Breast epithelium (tissue), 4 donors: ENCODE results near the gene ZNF282. TPM values are rescaled to one million over a fixed set of nuclear protein-coding genes. Genes with fewer than 3 reads are reported as not detected.
A peak's percentile ranks its signal among the peaks of the same experiment; 100 is the strongest.

ENCODE experiments used
- DNase-seq, 2 donors: peaks; one replicate each; pipeline ENCODE4 v3.0.0-alpha.2; 2019; ENCODE audit warnings: low spot score in 2 of 2
- H3K27ac ChIP-seq, 2 donors: fragments of 200-600 bp; sonication (generic) in 1 of 2; one replicate each; pipeline ENCODE4 v1.5.1; 2016 to 2019; ENCODE audit warnings: mild to moderate bottlenecking in 1 of 2
- H3K27me3 ChIP-seq, 2 donors: fragments of 200-600 bp; sonication (generic) in 1 of 2; one replicate each; pipeline versions ENCODE4 v1.5.1 to v1.6.0; 2017 to 2019; ENCODE audit warnings: control low read depth in 1 of 2, mild to moderate bottlenecking in 1 of 2
- H3K36me3 ChIP-seq: fragments of 200-600 bp; one replicate; pipeline ENCODE4 v1.5.1; 2019
- H3K4me1 ChIP-seq, 2 donors: fragments of 200-600 bp; sonication (generic); one replicate each; pipeline ENCODE4 v1.5.1; 2016 to 2019; ENCODE audit warnings: control low read depth in 1 of 2
- H3K4me3 ChIP-seq, 3 donors: fragments of 200-600 bp; sonication (generic); 1 replicate in 2 of 3; 2 replicates in 1 of 3; pipeline ENCODE4 v1.5.1; 2016 to 2019; ENCODE audit warnings: mild to moderate bottlenecking in 3 of 3, moderate library complexity in 2 of 3
- H3K9me3 ChIP-seq, 2 donors: fragments of 200-600 bp; sonication (generic) in 1 of 2; one replicate each; pipeline ENCODE4 v1.5.1; 2016 to 2019; ENCODE audit warnings: control low read depth in 1 of 2
- POLR2A ChIP-seq: fragments of 450-650 bp; IDR thresholded peaks from one replicate; pipeline ENCODE4 v1.6.1; 2016; ENCODE audit warnings: antibody characterized with exemption, mild to moderate bottlenecking, moderate library complexity
- POLR2AphosphoS5 ChIP-seq, 3 donors: sonication (generic); formaldehyde crosslinking; IDR thresholded peaks; one replicate each; pipeline ENCODE4 v1.6.1; 2017; ENCODE audit warnings: antibody characterized with exemption in 3 of 3
- intact Hi-C: fragments of 100-400 bp; cut with DNase I; formaldehyde crosslinking; loops from one replicate; pipeline ENCODE4 v1.15.1; 2023; ENCODE audit warnings: low total_unique reads
- total RNA-seq, 3 donors: library from RNA; depleted of rRNA; stranded (reverse); fragments of >200 nt; gene quantifications; one replicate each; pipeline ENCODE4 v1.1.0, GENCODE V29; 2016
- TF ChIP-seq, protein P1 (sequence below), 3 donors: fragments of 450-650 bp; IDR thresholded peaks; one replicate each; pipeline ENCODE4 v1.5.1; 2016 to 2017; ENCODE audit warnings: antibody characterized with exemption in 3 of 3, mild to moderate bottlenecking in 3 of 3, moderate library complexity in 3 of 3

ZNF282 gene
- total RNA-seq, 3 donors from 2014 or later: 13.0 to 19.2 (median 17.4) TPM

DNA sequence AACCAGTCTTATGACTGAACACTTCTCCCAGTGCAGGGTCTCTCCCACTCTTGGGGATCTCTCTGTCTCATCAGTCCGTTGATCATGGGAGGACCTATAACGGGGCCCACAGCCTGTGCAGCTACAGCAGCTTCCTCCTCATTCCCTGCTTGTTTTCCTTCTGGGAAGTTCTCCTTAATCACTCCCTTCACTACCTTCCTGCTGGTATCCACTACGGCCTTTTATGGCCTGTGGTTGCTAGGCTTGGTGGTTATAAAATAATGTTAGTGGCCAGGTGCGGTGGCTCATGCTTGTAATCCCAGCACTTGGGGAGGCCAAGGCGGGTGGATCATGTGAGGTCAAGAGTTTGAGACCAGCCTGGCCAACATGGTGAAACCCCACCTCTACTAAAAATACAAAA is 3.5 kb upstream of the ZNF282 start:
- no peaks in the 10 kb centered on the region for H3K36me3 ChIP-seq
- intact Hi-C loops: no loop called here
- no peak overlapping the region for H3K4me3 ChIP-seq
- H3K4me1 ChIP-seq: peaks cover 6% of the 10 kb centered on the region in 2 donors
- H3K27ac ChIP-seq: no peak overlapping the region
- TF ChIP-seq, protein P1, sequence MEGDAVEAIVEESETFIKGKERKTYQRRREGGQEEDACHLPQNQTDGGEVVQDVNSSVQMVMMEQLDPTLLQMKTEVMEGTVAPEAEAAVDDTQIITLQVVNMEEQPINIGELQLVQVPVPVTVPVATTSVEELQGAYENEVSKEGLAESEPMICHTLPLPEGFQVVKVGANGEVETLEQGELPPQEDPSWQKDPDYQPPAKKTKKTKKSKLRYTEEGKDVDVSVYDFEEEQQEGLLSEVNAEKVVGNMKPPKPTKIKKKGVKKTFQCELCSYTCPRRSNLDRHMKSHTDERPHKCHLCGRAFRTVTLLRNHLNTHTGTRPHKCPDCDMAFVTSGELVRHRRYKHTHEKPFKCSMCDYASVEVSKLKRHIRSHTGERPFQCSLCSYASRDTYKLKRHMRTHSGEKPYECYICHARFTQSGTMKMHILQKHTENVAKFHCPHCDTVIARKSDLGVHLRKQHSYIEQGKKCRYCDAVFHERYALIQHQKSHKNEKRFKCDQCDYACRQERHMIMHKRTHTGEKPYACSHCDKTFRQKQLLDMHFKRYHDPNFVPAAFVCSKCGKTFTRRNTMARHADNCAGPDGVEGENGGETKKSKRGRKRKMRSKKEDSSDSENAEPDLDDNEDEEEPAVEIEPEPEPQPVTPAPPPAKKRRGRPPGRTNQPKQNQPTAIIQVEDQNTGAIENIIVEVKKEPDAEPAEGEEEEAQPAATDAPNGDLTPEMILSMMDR (IDR thresholded peaks at IDR 0.05): no peak
- no peak for TF ChIP-seq POLR2A
- no peak for TF ChIP-seq POLR2AphosphoS5 (IDR thresholded peaks at IDR 0.05)
- no peaks in the 10 kb centered on the region for H3K9me3 ChIP-seq
- no peaks in the 10 kb centered on the region for H3K27me3 ChIP-seq
- DNase-seq: no peak

DNA sequence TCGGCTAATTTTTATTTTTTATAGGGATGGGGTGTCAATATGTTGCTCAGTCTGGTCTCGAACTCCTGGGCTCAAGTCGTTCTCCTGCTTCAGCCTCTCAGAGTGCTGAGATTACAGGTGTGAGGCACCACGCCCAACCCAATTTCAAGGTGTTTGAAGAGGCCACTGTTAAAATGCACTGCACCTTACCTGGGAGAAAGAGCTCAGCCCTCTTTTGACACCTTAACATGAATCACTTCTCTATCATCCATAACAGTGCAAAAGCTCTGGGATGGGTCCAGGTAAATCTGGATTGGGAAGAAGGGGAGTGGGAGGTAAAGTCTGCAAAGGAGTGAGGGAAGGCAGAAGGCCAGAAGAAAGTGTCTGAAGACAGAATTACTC is 557 bp upstream of the ZNF282 start:
- intact Hi-C loops: no loop called here
- H3K36me3 ChIP-seq: peaks cover 9% of the 10 kb centered on the region
- H3K27me3 ChIP-seq: no peaks in the 10 kb centered on the region
- H3K4me3 ChIP-seq: peak overlapping the region; percentile 73 to 83 (median 74)
- DNase-seq: no peak
- TF ChIP-seq, protein P1 (IDR thresholded peaks at IDR 0.05): no peak
- TF ChIP-seq POLR2AphosphoS5 (IDR thresholded peaks at IDR 0.05) (no peak), POLR2A (no peak)
- H3K9me3 ChIP-seq: no peaks in the 10 kb centered on the region
- H3K4me1 ChIP-seq: peaks cover 6 to 9% of the 10 kb centered on the region in 2 donors
- H3K27ac ChIP-seq: peak overlapping the region; percentile 83 to 93

DNA sequence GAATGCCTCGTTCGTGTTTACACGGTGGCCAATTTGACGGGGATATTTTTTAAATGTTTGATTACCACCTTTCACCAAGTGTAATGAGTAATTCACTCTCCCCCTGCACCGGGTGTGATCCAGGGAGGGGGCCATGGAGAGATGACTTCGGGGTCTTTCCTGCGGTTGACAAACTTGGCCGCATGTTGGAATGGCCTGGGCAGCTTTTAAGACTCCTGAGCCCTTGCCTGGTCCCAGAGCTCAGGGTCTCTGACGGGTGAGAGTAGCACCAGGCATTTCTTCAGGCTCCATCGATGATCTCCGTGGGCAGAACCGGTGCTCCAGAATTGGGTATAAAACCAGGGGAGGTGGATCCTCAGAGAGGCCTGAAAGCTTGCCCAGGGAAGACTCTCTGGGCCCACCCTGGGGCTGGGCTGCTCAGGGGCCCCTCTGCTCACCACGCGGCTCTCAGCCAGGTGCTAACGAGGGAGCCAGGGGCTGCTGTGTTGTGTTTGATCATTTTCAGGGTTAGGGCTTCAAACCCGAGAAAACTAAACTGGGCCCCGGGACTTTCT is 882 bp downstream of the ZNF282 start:
- H3K9me3 ChIP-seq: no peaks in the 10 kb centered on the region
- no peaks in the 10 kb centered on the region for H3K27me3 ChIP-seq
- intact Hi-C loops: no loop called here
- H3K4me3 ChIP-seq: peak overlapping the region; percentile 73 to 83 (median 74)
- TF ChIP-seq POLR2AphosphoS5 (IDR thresholded peaks at IDR 0.05): no peak
- H3K4me1 ChIP-seq: peaks cover 6 to 9% of the 10 kb centered on the region in 2 donors
- peaks cover 9% of the 10 kb centered on the region for H3K36me3 ChIP-seq
- no peak for DNase-seq
- H3K27ac ChIP-seq: peak overlapping the region; percentile 83 to 93

DNA sequence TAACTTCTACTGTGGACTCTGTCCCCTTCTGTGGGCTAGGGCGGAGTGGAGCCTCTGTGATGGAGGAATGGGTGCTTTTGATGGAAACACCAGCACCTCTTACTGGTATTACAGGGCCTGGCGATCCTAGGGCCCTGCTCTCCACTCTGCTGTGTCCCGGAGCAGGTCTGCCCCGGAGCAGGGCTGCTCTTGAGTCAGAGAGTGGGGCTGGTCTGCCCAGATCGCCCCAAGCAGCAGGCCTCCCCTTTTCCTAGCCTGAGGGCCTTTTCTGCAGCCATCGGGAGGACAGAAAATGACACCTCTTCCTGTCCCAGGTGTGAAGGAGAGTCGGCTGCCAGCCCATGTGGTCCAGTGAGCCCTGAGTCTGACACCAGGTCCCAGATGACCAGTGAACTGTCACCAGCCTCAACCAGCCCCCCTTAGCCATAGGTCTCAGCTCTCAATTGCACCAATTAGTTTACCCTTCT is 1.4 kb downstream of the ZNF282 start:
- TF ChIP-seq POLR2A: no peak
- TF ChIP-seq, protein P1 (IDR thresholded peaks at IDR 0.05): no peak
- no peak for TF ChIP-seq POLR2AphosphoS5 (IDR thresholded peaks at IDR 0.05)
- DNase-seq: no peak
- Histone ChIP-seq H3K27ac (peak overlapping the region; percentile 83 to 93), H3K9me3 (no peaks in the 10 kb centered on the region), H3K27me3 (no peaks in the 10 kb centered on the region), H3K4me1 (peaks cover 6 to 9% of the 10 kb centered on the region in 2 donors), H3K4me3 (peak overlapping the region; percentile 73 to 83 (median 74)), H3K36me3 (peaks cover 9% of the 10 kb centered on the region)
- intact Hi-C loops: no loop called here

DNA sequence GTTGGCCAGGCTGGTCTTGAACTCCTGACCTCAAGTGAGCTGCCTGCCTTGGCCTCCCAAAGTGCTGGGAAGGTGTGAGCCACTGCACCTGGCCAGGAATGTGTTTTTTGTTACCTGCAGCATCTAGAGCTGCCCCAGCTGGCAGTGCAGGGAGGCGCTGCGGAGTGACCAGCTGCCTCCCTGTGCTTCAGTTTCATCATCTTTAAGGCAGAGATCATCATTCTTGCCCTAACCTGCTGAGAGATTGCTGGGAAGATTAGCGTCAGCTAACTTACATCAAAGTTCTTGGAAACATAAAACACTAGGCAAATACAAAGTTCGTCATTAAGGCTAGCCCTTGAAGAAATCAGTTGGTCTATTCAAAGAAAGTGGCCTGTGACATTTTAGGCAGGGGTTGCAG is 2.3 kb downstream of the ZNF282 start:
- Histone ChIP-seq H3K9me3 (no peaks in the 10 kb centered on the region), H3K4me1 (peaks cover 6 to 9% of the 10 kb centered on the region in 2 donors), H3K4me3 (no peak overlapping the region), H3K27ac (no peak overlapping the region), H3K27me3 (no peaks in the 10 kb centered on the region), H3K36me3 (peaks cover 9% of the 10 kb centered on the region)
- TF ChIP-seq POLR2AphosphoS5 (IDR thresholded peaks at IDR 0.05): no peak
- no peak for TF ChIP-seq POLR2A
- TF ChIP-seq, protein P1 (IDR thresholded peaks at IDR 0.05): no peak
- no peak for DNase-seq
- intact Hi-C loops: no loop called here
